Measurements from ENCODE around the gene CCDC92B.
"Not testable (repeated sequence)": the region's sequence is repeated elsewhere in the genome, so short reads cannot be mapped to it uniquely, and the experiment has no call there.

The CCDC92B gene

DNA sequence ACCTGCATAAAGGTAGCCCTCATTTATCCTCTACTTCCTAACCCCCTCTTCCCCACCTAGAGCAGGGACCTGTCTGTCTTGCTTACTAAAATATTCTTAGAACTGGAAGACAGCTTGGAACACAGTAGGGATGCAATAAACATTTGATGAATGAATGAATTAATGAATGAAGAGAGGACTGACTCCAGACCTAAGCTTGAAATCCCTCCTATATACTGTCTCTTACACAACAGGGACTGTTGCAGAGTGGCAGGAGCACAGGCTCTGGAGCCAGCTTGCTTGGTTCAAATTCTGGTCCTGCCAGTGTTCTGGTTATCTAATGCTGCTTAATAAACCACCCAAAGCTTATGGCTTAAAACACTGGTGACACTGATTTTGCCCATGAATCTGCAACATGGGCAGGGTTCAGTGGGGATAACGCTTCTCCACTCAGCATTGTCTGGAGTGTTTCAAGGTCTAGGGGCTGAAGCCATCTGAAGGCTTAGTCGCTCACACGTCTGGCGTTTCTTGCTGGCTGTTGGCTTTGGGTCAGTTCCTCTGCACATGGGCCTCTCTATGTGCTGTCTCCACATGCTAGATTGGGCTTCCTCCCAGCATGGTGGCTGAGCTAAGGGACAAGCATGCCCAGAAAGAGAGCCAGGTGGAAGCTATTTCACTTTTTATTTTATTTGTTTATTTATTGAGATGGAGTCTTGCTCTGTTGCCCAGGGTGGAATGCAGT, 34.0 kb upstream of the CCDC92B start:
- no peaks in the 10 kb centered on the region for H3K4me1 ChIP-seq (ENCODE audit: insufficient read depth, low read length, severe bottlenecking)
- H3F3A ChIP-seq (ENCODE audit: insufficient read depth, low read length) = no peaks in the 10 kb centered on the region

DNA sequence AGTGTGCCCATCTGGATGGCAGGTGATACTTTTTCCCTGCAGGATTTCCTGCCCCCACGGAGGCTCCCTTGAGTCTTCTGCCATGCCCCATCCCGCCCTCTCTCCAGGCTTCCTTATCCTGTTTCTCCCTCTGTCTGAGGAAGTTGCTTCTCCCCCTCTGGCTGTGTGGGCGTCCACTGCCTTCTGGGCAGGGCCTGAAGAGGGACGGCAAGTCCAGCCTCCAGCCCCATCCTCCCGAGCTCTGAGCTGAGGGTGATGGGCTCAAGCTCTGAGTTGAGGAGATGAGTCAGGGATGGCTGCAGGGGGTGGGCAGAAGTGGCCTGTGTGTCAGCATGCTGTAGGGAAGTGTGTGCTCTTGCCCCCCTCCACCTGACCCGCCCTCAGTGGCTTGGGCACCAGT, 32.6 kb upstream of the CCDC92B start:
- H3K4me1 ChIP-seq (ENCODE audit: insufficient read depth, low read length, severe bottlenecking) = no peaks in the 10 kb centered on the region
- H3K36me3 ChIP-seq (ENCODE audit: insufficient read depth, low read length) = no peaks in the 10 kb centered on the region
- H4K20me1 ChIP-seq (ENCODE audit: insufficient read depth, low read length) = no peaks in the 10 kb centered on the region
- no peak overlapping the region for H3K27ac ChIP-seq (ENCODE audit: low read depth, low read length, poor library complexity, severe bottlenecking)
- H3K9me3 ChIP-seq (ENCODE audit: low read length) = no peaks in the 10 kb centered on the region
- no peaks in the 10 kb centered on the region for H3K9me2 ChIP-seq (ENCODE audit: low read depth, low read length)
- H3K9ac ChIP-seq (ENCODE audit: low read length) = no peak overlapping the region
- H2AFZ ChIP-seq (ENCODE audit: low read length) = no peak overlapping the region
- H3K4me2 ChIP-seq (ENCODE audit: low read length) = no peak overlapping the region
- H3K4me3 ChIP-seq (ENCODE audit: low read depth, low read length, poor library complexity, severe bottlenecking) = no peak overlapping the region
- no peaks in the 10 kb centered on the region for H3F3A ChIP-seq (ENCODE audit: insufficient read depth, low read length)
- H3K27me3 ChIP-seq (ENCODE audit: insufficient read depth, low read length) = no peaks in the 10 kb centered on the region
- TF ChIP-seq, protein P1, sequence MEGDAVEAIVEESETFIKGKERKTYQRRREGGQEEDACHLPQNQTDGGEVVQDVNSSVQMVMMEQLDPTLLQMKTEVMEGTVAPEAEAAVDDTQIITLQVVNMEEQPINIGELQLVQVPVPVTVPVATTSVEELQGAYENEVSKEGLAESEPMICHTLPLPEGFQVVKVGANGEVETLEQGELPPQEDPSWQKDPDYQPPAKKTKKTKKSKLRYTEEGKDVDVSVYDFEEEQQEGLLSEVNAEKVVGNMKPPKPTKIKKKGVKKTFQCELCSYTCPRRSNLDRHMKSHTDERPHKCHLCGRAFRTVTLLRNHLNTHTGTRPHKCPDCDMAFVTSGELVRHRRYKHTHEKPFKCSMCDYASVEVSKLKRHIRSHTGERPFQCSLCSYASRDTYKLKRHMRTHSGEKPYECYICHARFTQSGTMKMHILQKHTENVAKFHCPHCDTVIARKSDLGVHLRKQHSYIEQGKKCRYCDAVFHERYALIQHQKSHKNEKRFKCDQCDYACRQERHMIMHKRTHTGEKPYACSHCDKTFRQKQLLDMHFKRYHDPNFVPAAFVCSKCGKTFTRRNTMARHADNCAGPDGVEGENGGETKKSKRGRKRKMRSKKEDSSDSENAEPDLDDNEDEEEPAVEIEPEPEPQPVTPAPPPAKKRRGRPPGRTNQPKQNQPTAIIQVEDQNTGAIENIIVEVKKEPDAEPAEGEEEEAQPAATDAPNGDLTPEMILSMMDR (IDR thresholded peaks at IDR 0.05; ENCODE audit: low read length) = no peak
- TF ChIP-seq EZH2 (IDR thresholded peaks at IDR 0.05; ENCODE audit: borderline replicate concordance, low read length) = no peak
- H3K79me2 ChIP-seq (ENCODE audit: insufficient read depth, low read length) = no peaks in the 10 kb centered on the region

More for the DNA sequence above, 34.0 kb upstream of the CCDC92B start:
- Histone ChIP-seq H3K36me3 (ENCODE audit: insufficient read depth, low read length) (no peaks in the 10 kb centered on the region), H3K4me3 (ENCODE audit: low read depth, low read length, poor library complexity, severe bottlenecking) (no peak overlapping the region), H3K4me2 (ENCODE audit: low read length) (no peak overlapping the region), H3K27ac (ENCODE audit: low read depth, low read length, poor library complexity, severe bottlenecking) (no peak overlapping the region), H4K20me1 (ENCODE audit: insufficient read depth, low read length) (no peaks in the 10 kb centered on the region), H3K9me2 (ENCODE audit: low read depth, low read length) (no peaks in the 10 kb centered on the region), H3K79me2 (ENCODE audit: insufficient read depth, low read length) (no peaks in the 10 kb centered on the region), H3K9ac (ENCODE audit: low read length) (no peak overlapping the region), H3K27me3 (ENCODE audit: insufficient read depth, low read length) (no peaks in the 10 kb centered on the region), H2AFZ (ENCODE audit: low read length) (no peak overlapping the region), H3K9me3 (ENCODE audit: low read length) (no peaks in the 10 kb centered on the region)
- TF ChIP-seq, protein P1 (IDR thresholded peaks at IDR 0.05; ENCODE audit: low read length) = no peak
- no peak for TF ChIP-seq EZH2 (IDR thresholded peaks at IDR 0.05; ENCODE audit: borderline replicate concordance, low read length)

DNA sequence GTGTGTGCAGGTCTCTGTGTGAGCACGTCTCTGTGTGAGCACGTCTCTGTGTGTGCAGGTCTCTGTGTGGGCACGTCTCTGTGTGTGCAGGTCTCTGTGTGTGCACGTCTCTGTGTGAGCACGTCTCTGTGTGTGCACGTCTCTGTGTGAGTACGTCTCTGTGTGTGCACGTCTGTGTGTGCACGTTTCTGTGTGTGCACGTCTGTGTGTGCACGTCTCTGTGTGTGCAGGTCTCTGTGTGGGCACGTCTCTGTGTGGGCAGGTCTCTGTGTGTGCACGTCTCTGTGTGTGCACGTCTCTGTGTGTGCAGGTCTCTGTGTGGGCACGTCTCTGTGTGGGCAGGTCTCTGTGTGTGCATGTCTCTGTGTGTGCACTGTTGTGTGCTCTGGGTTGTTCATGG, 32.1 kb upstream of the CCDC92B start:
- H4K20me1 ChIP-seq (ENCODE audit: insufficient read depth, low read length); H3K9ac ChIP-seq (ENCODE audit: low read length); H2AFZ ChIP-seq (ENCODE audit: low read length); H3K4me1 ChIP-seq (ENCODE audit: insufficient read depth, low read length, severe bottlenecking); H3K27ac ChIP-seq (ENCODE audit: low read depth, low read length, poor library complexity, severe bottlenecking); H3K27me3 ChIP-seq (ENCODE audit: insufficient read depth, low read length); H3K9me3 ChIP-seq (ENCODE audit: low read length); H3F3A ChIP-seq (ENCODE audit: insufficient read depth, low read length); H3K4me2 ChIP-seq (ENCODE audit: low read length); H3K79me2 ChIP-seq (ENCODE audit: insufficient read depth, low read length); H3K9me2 ChIP-seq (ENCODE audit: low read depth, low read length); H3K36me3 ChIP-seq (ENCODE audit: insufficient read depth, low read length); H3K4me3 ChIP-seq (ENCODE audit: low read depth, low read length, poor library complexity, severe bottlenecking): not testable (repeated sequence)

DNA sequence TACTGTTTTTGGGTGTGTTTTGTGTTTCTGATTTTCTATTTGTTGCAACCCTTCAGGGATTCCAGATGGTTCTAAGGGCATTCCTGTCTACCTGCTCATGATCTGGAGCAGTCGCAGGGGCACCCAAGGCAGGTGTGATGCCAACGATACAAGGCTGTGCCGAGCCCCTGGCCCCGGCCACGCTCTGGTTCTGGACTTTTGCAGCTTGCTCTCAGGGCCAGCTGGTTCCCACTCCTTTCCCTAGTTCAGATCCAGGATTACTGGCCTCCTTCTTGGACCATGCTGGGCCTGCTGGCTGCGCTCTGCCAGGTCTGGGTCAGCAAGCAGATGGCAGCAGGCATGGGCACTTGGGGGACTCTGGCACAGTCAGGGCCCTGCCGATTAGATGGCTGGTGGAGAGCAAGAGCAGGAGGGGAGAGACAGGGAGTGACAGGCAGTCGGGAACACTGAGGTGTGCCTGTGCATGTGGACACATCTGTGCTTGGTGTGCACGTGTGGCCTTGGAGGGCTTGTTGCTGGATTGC, 31.5 kb upstream of the CCDC92B start:
- Histone ChIP-seq H3K4me2 (ENCODE audit: low read length) (no peak overlapping the region), H3K27me3 (ENCODE audit: insufficient read depth, low read length) (no peaks in the 10 kb centered on the region), H3K9me2 (ENCODE audit: low read depth, low read length) (no peaks in the 10 kb centered on the region), H3K4me1 (ENCODE audit: insufficient read depth, low read length, severe bottlenecking) (no peaks in the 10 kb centered on the region), H2AFZ (ENCODE audit: low read length) (no peak overlapping the region), H3K79me2 (ENCODE audit: insufficient read depth, low read length) (no peaks in the 10 kb centered on the region), H3K9me3 (ENCODE audit: low read length) (no peaks in the 10 kb centered on the region), H3K27ac (ENCODE audit: low read depth, low read length, poor library complexity, severe bottlenecking) (no peak overlapping the region), H3F3A (ENCODE audit: insufficient read depth, low read length) (no peaks in the 10 kb centered on the region), H3K9ac (ENCODE audit: low read length) (no peak overlapping the region), H3K4me3 (ENCODE audit: low read depth, low read length, poor library complexity, severe bottlenecking) (no peak overlapping the region), H3K36me3 (ENCODE audit: insufficient read depth, low read length) (no peaks in the 10 kb centered on the region), H4K20me1 (ENCODE audit: insufficient read depth, low read length) (no peaks in the 10 kb centered on the region)
- TF ChIP-seq, protein P1 (IDR thresholded peaks at IDR 0.05; ENCODE audit: low read length) = no peak
- TF ChIP-seq EZH2 (IDR thresholded peaks at IDR 0.05; ENCODE audit: borderline replicate concordance, low read length) = no peak
